ENCODE results near the gene KIAA0513.

DNA sequence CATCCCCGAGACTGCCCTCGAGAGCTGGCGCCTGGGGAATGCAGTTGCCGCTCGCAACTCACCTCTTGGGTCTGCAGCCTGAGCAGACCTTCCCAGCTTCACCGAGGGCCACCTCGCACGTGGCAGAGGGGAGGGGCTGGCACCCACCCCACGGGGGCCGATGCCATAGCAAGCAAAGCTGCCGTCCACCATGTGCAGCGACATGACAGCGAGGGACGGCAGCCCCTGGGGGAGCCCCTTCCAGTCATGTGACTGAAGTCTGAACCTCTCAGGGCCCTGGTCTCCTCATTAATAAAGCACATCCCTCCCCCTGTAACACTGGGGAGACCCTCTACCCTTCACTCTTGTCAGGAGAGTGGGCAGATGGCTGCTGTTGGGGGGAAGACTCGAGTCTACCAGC is 54.2 kb downstream of the KIAA0513 start:
- TF ChIP-seq, protein P1, sequence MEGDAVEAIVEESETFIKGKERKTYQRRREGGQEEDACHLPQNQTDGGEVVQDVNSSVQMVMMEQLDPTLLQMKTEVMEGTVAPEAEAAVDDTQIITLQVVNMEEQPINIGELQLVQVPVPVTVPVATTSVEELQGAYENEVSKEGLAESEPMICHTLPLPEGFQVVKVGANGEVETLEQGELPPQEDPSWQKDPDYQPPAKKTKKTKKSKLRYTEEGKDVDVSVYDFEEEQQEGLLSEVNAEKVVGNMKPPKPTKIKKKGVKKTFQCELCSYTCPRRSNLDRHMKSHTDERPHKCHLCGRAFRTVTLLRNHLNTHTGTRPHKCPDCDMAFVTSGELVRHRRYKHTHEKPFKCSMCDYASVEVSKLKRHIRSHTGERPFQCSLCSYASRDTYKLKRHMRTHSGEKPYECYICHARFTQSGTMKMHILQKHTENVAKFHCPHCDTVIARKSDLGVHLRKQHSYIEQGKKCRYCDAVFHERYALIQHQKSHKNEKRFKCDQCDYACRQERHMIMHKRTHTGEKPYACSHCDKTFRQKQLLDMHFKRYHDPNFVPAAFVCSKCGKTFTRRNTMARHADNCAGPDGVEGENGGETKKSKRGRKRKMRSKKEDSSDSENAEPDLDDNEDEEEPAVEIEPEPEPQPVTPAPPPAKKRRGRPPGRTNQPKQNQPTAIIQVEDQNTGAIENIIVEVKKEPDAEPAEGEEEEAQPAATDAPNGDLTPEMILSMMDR (IDR thresholded peaks at IDR 0.05 in 8 of 11, conservative IDR thresholded peaks at IDR 0.05 in 3 of 11), result no peak
- TF ChIP-seq POLR2AphosphoS5 (IDR thresholded peaks at IDR 0.05), result no peak

All from spleen (tissue), 7 donors.